Measurements from ENCODE around the gene DSC2.
"Not testable (repeated sequence)": the region's sequence is repeated elsewhere in the genome, so short reads cannot be mapped to it uniquely, and the experiment has no call there.

DSC2 gene

DNA sequence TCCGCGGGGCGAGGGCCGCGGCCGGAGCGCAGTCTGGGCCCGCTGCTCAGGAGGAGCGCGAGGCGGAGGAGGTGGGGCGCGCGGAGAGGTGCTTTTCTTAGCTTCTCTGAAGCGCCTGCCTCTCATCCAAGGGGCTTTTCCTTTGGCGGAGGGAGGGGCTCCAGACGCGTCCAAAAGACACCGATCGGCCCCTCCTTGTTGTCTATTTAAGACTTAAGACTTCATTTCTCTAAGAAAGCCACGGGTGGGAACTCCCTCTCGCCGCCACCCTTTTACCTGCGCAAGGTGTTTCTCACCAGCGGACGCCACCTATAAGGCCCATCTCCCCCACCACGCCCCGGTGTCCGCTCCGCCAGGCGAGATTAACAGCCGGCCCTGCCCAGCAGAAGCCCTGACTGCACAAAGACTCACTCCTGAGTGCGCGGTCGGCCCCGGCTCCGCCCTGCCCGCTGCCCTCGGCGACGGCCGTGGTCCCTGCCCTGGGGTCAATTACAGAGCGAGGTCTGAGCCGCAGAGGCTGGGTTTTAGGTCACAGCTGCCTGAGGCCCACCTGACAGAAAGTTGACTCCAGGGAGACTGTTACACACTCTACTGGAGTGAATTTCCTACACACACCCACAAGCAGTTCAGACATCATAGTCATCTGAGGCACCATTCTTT, at the start of gene DSC2:
DSC2 (minus strand) TSS at position 397 of the 660 bp plus-strand sequence. CDS start 450 bp downstream, outside the sequence.
- peak; percentile 87 for DNase-seq (ENCODE audit: low spot score)

DNA sequence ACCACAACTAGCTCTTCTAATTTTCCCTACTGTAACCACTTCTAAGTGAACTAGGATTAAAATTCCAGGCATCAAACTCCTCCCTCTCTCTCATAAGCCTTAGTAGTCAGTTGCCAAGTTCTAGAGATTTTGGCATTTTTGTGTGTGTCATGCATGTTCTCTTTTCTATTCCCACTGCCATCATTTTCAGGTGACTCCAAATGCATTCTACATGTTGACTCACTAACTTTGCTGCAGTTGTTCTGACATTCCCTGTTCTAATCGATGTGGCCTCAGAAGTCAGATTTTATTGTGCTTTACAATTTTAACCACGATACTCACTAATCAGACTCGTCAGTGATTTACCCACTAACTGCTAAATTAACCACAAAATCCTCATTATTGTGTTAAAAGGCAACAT, 47.1 kb upstream of the DSC2 start:
- DNase-seq (ENCODE audit: low spot score): no peak

GRCh38 chr18:31148600-31148999, 46.4 kb upstream of the DSC2 start:
- no peak for DNase-seq (ENCODE audit: low spot score)

- no peak for DNase-seq (ENCODE audit: low spot score)
Observed at GRCh38 chr18:31146809-31147208, 44.6 kb upstream of the DSC2 start.

- DNase-seq (ENCODE audit: low spot score): no peak
Observed at GRCh38 chr18:31143025-31143424, 40.8 kb upstream of the DSC2 start.

GRCh38 chr18:31138709-31139108, 36.5 kb upstream of the DSC2 start:
- DNase-seq (ENCODE audit: low spot score): no peak

DNA sequence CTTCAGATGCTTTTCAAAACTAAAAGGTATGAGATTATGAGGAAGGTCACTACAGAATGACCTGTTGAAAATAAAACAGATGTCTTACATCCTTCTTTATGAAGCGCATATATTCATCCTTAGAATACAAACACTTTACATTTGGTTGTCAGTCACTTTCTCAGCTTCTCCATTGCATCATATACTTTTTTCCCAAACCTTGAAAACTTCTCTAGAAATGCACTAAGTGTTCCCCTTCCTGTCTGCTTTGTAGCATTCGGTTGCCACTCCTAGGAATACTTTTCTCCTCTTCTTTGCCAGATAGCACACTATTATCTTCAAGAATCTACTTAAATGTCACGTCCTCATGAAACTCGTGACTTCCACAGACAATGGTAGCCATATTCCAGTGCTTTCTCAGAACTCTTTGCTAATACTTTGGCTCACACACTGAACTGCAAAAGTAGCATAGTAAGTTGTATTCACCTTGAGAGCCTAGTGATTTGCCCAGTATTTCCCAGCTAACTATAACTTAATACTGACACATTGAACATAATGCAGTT, 32.8 kb upstream of the DSC2 start:
- no peak for DNase-seq (ENCODE audit: low spot score)

DNA sequence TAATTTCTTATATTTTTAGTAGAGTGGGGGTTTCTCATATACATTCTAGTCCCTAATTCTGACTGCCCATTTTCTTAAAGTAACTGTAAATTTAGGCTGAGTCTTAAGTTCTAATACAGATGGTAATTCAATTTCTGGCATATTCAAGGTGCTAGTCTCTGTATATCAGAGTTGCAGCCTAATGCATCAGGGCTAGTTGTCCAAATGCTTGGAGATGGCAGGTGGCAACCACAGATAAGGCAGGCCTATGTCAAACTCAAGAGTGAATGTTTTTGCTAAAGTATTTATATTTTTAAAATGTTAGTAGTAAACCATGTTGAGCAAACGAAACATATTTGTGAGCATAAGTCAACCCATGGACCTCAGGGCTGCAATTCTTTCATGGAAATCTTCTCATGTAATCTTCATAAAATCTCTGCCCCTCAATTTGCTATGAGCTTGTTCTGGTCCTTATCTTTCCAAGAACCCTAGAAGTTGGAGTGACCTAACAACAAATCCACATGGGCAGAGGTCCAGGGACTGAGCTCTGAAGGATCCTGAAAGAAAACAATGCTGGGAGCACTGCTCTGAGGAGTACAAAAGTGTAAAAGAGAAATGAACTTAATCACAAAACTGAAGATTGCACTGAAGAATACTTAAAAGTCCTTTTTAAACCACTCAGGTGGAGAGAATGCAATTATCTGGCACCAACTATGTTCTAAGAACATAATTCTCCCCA, 27.3 kb upstream of the DSC2 start:
- DNase-seq (ENCODE audit: low spot score): no peak

- DNase-seq (ENCODE audit: low spot score): no peak
Observed at GRCh38 chr18:31125878-31126277, 23.7 kb upstream of the DSC2 start.

DNA sequence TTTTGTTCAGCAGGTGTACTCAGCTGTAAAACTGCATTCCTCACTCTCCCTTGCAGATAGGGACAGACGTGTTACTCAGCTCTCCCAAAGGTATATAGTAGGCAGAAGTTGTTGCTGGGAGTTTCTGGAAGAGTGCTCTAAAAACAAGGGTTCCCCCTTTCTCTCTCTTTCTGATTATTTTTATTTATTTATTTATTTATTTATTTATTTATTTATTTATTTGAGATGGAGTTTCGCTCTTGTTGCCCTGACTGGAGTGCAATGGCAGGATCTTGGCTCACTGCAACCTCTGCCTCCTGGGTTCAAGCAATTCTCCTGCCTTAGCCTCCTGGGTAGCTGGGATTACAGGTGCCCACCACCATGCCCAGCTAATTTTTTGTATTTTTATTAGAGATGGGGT, 20.9 kb upstream of the DSC2 start:
- DNase-seq (ENCODE audit: low spot score): not testable (repeated sequence)

GRCh38 chr18:31120594-31120993, 18.4 kb upstream of the DSC2 start:
- no peak for DNase-seq (ENCODE audit: low spot score)

- no peak for DNase-seq (ENCODE audit: low spot score)
Observed at GRCh38 chr18:31116853-31117595, 14.8 kb upstream of the DSC2 start.

GRCh38 chr18:31112804-31113203, 10.6 kb upstream of the DSC2 start:
- no peak for DNase-seq (ENCODE audit: low spot score)

DNA sequence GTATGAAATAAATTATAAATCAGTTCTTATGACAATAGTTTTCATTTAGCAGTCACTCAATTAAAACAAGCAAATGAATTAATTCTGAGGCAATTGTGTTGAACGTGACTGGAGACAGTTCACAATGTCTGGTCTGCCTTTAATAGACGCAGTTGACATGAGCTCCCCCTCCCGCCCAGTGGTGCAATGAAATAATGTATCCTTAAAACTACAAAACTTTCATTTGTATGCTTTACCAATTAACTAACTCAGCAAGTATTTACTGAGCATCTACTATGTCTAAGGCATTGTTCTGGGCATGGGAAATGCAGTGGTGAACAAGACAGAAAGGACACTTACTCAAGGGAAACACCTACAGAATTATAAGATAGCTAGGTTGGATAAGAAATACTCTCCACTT, 3.5 kb upstream of the DSC2 start:
- no peak for DNase-seq (ENCODE audit: low spot score)

DNA sequence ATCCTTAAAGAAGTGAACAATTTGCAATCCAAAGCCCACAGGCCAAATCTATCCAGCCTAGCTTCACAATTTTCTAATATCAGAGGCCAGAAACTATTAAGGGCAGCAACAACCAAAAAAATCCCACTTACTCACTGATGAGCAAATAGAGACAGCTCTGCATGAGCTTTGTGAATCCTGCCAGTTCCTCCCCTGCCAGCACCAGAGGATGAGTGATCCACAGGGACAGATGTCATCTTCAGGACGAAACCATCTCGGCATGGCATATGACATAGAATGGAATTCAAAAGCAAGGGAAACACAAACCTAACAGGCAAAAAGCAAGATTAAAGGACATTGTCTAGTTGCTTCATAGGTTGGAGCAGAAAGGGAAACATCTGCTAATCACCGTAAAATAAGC, 2.2 kb upstream of the DSC2 start:
- DNase-seq (ENCODE audit: low spot score): no peak

- no peak for DNase-seq (ENCODE audit: low spot score)
Observed at GRCh38 chr18:31103423-31103822, 1.2 kb upstream of the DSC2 start.

DNA sequence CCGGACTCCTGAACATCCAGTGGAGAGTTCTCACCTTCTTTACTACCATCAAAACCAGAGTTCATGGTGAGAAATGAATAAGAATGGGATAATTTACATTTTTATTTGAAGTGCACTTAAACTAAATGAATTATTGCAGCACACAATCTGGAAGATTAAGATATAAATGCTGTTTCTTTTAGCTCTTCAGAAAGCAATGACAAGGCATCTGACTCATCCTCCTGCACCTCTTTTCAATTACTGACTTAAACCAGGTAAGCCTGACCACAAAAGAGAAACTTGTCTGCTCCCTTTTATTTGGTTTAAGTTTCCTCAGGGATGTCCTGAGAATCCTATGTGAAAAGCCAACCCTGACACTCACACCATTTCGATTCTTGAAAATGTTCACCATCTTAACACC, 720 bp upstream of the DSC2 start:
- no peak for DNase-seq (ENCODE audit: low spot score)

DNA sequence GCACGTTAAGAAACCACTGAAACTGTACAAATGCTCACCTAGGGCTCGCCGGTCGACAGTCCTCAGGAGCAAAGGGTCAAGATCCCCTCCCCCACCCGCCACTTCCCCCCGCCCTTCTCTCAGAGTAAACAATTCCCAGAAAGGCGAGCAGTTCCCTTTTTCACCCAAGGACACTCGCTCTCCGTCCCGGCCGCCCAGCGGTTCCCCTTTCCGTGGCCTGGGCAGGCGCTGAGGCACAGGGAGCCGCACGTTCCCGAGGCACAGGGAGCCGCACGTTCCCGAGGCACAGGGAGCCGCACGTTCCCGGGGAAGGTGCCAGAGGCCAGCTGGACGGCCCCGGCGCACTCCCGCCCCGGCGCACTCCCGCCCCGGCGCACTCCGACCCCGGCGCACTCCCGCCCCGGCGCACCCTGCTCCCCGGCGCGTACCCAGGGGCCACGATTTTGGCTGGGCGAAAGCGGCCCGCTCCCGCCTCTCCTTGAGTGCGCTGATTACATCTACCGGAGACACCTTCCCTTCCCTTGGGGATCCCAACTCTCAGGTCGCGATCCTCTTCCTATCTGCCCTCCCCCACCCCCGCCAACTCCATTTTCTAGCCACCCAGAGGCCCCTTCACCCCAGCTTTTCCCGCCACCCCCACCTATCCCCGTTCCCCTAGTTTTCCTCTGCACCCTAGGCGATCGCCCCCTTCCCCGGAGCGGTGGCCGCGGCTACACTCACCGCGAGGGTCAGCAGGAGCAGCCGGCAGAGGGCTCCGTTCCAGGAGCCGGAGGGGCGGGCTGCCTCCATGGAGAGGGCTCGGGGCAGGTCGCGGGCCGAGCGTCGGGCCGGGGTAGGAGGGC, 817 bp downstream of the DSC2 start:
- DNase-seq (ENCODE audit: low spot score): peak; percentile 78

DNA sequence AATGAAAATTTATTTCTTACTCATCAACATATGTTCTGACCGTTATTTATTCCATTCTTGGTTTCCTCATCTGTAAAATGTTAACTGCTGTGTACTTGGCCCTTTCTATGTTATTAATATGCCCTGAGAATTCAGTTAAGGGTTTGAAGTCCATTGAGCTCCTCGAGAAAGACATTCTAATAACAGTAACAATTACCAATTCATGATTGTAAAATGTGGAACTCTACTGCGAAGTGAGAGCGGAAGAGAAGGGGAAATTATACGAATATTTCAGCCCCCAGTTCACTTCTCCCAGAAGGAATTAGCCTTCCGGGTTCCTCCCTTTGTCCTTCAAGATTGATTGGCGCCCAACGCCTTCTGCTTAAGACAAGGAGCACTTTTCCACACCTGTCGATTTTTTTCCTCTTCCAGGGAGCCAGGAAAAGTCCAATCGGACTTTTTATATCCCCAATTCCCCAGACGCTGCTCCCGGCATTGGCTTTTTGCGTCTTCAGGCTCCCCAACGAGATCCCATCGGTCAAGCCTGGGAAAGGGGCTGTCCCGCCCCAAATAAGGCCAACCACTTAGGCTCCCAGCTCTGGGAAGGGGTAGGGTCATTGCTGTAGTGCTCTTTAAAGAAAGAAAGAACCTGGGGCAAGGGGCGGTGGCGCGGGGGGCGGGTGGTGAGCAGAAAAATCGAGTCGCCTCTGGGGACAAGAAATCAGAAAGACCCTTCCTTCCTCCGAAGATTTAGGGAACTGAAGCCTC, 1.6 kb downstream of the DSC2 start:
- peak; percentile 71 for DNase-seq (ENCODE audit: low spot score)

DNA sequence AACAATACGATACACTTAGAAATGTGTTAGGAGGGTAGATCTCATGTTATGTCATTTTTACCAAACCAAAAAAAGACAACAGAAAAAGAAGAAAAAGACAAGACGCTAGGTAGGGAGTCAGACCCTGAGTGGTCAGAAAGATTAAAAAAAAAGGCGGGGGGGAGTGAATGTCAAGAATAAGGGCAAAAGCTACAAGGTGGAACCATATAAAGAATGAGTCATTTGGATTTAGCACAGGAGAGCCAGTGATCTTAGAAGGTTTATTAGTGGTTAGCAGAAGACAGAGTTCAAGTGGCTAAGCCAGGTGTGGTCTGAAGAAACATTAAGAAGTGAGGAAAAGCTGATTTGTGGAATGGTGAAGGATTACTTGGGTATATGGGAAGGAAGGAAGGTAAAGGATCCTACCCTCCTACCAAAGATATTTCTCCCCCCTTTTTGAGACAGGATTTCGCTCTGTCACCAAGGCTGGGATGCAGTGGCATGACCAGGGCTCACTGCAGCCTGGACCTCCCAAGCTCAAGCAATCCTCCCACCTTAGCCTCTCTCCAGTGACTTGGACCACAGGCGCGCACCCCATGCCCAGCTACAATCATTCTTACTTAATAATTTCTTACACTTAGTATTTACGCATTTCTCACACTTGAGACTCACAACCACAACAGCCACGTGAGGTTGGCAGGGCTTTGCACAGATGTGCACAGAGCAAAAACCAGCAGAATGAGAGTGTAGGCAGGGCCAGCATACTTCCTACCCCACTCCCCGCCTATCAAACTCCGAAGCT, 2.6 kb downstream of the DSC2 start:
- DNase-seq (ENCODE audit: low spot score): no peak

Data from ecto neural progenitor cell (in vitro differentiated cells).